ENCODE results near the gene GPR158. TPM values are rescaled to one million over a fixed set of nuclear protein-coding genes. Genes with fewer than 3 reads are reported as not detected.

The GPR158 gene
- total and polyA plus RNA-seq, 2 of the 8 experiments (the other 6 are each of a cell fraction or from before 2014, with no cell fraction given) = 0.14 to 0.78 TPM

GRCh38 chr10:25176421-25176968, 1.7 kb downstream of the GPR158 start (continued):
- no peak for TF ChIP-seq CHD7 (IDR thresholded peaks at IDR 0.05; ENCODE audit: insufficient replicate concordance, low read length)
- TF ChIP-seq MAFK (IDR thresholded peaks at IDR 0.05; ENCODE audit: low read depth, low read length) = no peak
- no peak for TF ChIP-seq EZH2 (IDR thresholded peaks at IDR 0.05; ENCODE audit: low read depth, low read length, severe bottlenecking)
- TF ChIP-seq CBX8 (IDR thresholded peaks at IDR 0.05; ENCODE audit: borderline replicate concordance, low read depth, low read length) = no peak
- TF ChIP-seq RFX5 (IDR thresholded peaks at IDR 0.05; ENCODE audit: borderline replicate concordance, low read depth, low read length) = no peak
- no peak for TF ChIP-seq EGR1 (IDR thresholded peaks at IDR 0.05; ENCODE audit: borderline replicate concordance, low read depth, low read length)
- no peak for TF ChIP-seq FOSL1 (IDR thresholded peaks at IDR 0.05; ENCODE audit: insufficient read depth, low read depth, low read length)
- no peak for TF ChIP-seq KDM1A (IDR thresholded peaks at IDR 0.05; ENCODE audit: borderline replicate concordance, low read length)
- no peak for TF ChIP-seq CREB1 (IDR thresholded peaks at IDR 0.05)
- no peak for TF ChIP-seq ATF2 (IDR thresholded peaks at IDR 0.05; ENCODE audit: low read length)
